LHCN-M2 (cell line): ENCODE results near the gene IQCE. TPM values are rescaled to one million over a fixed set of nuclear protein-coding genes. Genes with fewer than 3 reads are reported as not detected.

Experiments used
- DNase-seq: peaks from one replicate; pipeline ENCODE4 v3.0.0-alpha.2; 2012; ENCODE audit warnings: low read depth
- total RNA-seq: library from RNA; depleted of rRNA; stranded (reverse); fragments of >200 nt; gene quantifications from 2 replicates; pipeline ENCODE4 v1.2.3, GENCODE V29; 2014

IQCE gene
- total RNA-seq, 1 experiment from 2014 or later, result 15.3 TPM

DNA sequence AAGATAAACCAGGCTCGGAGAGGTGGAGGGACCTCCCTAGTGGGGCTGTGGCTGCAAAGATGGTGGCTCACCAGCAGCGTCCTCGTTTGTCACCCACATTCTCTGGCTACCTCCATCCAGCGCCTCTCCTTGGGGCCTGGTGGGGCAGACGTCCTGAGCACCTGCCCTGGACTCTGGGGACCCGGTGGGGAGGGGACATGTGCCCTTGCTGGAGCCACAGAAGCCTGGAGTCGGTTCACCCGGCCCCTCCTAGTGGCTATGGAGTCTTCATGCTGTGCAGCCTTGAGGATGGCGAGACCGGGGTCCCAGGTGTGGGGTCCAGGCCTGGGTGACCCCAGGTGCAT lies 87.5 kb downstream of the IQCE start:
- DNase-seq, result no peak

DNA sequence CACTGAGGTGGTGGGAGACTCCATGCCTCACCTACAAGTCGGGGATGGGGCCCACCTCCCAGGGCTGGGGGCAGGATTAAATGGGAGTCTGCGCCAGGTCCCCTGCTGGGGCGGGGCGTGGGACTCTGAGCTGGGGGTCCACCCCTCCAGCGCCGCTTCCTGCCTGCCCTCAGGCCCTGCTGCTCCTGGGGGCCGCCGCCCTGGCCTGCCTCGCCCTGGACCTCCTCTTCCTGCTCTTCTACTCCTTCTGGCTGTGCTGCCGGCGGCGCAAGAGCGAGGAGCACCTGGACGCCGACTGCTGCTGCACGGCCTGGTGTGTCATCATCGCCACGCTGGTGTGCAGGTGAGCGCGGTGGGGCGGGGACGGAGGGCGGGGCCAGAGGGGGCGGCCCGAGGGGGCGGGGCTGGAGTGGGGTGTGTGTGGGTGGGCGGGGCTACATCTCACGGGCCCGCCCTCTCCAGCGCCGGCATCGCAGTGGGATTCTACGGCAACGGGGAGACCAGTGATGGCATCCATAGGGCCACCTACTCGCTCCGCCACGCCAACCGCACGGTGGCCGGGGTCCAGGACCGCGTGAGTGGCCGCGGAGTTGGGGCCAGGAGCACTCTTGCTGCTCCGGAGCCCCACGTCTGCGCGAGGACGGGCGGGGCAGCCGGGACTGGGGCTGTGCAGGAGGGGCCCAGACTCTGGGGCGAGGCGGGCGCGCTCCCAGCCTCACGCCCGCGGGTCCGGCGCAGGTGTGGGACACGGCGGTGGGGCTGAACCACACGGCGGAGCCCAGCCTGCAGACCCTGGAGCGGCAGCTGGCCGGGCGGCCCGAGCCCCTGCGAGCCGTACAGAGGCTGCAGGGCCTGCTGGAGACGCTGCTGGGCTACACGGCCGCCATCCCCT lies 88.1 kb downstream of the IQCE start:
- no peak for DNase-seq

DNA sequence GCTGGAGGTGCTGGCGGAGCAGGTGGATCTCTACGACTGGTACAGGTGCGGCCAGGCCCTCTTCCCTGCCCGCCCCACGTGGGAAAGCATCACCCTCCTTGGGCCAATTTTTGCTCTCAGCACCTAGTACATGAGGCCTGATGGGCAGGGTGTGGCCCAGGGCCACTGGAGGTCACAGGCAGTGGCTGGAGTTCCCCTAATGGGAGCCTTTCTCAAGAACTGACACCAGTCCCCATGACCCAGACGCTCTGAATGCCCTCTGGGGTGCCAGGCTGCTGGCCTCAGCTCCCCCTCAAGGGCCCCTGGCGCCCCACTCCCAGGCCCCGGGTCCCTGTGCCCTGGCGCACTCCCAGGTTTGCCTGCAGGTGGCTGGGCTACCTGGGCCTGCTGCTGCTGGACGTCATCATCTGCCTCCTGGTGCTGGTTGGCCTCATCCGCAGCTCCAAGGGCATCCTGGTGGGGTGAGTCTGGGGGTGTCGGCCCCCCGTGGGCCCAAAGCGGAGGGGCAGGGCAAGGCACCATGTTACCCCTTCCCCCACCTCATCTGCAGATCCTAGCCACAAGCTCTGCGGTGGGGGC lies 88.9 kb downstream of the IQCE start:
- no peak for DNase-seq

DNA sequence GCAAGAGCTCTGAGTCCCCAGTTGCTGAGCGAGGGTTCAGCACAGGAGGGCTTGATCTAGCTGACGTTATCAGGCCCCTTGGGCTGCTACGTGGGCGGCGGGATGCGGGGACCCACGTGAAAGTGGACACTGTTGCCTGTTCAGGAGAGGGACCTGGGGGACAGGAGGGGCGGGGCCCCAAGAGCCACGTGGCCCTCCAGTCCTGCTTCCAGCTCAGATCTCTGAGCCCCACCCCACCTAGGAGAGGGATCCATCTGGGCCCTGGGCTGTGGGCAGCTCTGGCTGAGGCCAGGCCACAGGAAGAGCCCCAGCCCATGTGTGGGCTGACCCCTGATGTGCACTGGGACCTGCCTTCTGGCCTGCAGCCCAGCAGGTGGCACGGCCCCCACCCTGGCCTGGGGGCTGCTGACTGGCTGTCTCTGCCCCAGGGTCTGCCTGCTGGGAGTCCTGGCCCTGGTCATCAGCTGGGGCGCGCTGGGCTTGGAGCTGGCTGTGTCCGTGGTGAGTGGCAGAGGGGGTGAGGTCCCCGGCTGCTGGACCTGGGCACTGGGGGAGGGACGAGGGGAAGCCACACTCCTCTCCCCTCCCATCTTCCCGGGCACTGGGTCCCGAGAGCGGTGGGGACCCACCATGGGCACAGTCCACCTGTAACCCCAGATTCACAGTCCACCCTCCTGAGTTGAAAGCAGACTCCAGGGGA lies 90.5 kb downstream of the IQCE start:
- no peak for DNase-seq

DNA sequence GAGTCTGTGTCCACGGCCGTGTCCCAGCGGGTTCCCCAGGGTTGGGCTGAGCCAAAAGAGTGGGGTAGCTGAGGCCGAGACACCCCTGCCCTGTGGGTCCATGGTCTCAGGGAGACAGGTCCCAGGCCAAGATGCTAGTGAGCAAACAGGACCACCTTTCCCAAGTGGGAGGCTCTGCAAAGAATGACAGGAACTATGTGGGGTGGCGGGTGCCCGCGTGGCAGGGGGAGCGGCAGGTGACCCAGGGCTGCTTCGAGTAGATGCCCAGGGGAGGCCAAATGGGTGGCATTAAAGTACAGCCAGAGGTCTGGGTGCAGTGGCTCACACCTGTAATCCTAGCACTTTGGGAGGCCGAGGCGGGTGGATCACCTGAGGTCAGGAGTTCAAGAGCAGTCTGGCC lies 91.2 kb downstream of the IQCE start:
- no peak for DNase-seq

DNA sequence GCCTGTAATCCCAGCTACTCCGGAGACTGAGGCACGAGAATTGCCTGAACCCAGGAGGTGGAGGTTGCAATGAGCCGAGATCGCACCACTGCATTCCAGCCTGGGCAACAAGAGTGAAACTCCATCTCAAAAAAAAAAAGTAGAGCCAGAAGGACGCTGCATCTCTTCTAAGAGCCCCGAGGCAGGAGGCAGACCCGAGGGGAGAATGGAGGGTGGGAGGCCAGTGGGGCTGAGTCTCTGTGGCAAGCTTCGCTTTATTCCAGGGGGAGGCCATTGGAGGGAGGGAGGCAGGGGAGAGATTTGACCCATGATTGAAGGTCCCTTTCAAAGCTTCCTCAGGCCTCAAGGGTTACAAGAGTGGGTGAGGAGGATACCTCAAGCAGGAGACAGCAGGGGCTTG lies 91.7 kb downstream of the IQCE start:
- DNase-seq, result no peak

DNA sequence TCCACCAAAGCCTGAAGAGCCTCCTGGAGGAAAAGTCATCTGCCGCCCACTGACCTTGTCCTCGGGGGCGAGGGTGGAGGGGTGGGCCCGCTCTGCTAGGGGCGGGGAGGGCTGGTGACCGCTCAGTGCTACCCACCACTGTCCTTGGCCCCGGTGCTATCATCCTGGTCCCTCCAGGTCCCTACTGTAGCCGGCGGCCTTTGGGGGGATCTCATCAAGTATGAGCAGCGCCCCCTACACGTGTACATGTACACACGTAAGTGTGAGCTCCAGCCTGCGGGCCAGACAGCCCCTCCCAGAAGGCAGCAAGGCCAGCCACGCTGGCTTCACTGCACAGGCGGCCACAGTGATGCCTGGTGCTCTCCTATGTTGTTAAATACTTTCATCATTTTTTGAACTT lies 92.6 kb downstream of the IQCE start:
- no peak for DNase-seq

DNA sequence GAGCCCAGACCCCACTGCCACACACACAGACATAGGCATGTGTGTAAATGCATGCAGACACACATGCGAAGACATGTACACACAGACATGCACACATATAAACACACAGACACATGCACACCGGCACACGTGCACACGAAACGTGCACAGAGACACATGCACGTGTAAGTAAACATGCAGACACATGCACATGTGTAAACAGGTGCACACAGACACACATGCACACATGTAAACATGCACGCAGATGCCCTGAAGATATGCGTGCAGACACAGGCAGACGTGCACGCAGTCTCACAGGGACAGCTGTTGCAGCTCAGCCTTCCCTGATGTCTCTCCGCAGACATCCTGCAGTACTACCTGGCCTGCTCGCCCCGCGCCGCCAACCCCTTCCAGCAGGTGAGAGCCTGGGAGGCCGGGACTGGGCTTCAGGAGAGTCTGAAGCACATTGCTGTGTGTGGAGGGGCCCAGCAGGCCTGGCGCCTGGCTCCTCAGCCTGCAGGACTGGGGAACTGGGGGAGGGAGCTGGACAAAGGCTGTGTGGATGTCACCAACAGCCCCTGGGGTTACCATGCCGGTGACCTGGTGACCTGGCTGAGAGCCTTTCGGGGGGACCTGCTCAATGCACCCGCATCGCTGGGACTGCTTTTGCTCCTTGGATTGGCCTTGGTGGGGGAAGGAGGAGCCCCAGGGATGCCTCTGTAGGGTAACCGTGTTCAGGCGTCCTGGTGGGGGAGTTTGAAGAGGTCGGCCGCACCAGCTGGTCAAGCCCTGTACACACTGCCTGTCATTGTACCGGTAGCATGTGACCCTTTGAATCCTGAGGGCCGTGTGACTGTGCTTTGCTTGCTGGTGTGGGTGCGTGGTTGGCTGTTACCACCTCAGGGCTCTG lies 93.3 kb downstream of the IQCE start:
- DNase-seq, result no peak

DNA sequence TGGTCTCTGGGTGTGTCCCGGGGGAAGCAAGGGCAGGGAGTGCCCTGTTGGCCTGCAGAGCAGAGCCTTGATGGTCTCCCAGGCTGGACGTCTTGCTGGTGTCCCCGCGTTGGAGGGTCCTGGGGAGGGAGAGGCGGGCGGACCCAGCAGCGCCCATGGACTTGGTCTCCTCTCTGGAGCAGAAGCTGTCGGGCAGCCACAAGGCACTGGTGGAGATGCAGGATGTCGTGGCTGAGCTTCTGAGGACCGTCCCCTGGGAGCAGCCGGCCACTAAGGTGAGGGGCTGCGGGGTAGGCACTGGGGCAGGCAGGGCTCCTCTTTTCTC lies 93.9 kb downstream of the IQCE start:
- no peak for DNase-seq

DNA sequence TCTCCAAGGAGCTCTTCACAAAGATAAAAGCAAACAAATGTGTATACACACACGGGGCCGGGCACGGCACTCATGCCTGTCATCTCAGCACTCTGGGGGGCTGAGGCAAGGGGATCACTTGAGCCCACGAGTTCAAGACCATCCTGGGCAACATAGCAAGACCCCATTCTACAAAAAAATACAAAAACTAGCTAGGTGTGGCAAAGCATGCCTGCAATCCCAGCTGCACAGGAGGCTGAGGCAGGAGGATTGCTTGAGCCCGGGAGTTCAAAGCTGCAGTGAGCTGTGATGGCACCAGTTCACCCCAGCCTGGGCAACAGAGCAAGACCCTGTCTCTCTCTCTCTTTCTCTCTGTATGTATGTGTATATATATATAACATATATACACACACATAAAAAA lies 95.3 kb downstream of the IQCE start:
- DNase-seq, result no peak

DNA sequence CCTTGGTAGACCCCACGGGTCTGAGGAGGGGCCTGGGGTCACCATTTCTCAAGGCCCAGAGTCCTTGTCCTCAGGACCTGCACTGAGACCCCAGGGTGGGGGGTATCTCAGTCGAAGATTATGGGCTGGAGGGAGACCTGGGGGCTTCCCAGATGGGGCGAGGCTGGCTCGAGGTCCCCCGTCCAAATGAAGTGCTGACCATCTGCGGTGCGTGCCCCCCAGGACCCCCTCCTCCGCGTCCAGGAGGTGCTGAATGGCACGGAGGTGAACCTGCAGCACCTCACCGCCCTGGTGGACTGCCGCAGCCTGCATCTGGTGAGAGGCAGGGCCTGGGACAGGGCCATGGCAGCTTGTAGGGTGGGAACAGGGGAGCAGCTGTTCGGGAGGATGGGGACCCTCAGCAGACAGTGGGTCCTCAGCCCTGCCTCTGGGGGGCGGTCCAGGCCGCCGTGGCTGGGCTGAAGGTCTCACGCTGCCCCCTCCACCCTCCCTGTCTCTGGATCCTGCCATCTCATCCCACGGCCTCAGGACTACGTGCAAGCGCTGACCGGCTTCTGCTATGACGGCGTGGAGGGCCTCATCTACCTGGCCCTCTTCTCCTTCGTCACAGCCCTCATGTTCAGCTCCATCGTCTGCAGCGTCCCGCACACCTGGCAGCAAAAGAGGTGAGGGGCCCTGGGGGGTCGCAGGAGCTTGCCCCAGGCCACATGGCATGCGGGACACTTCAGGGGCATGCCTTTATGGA lies 97.3 kb downstream of the IQCE start:
- no peak for DNase-seq

DNA sequence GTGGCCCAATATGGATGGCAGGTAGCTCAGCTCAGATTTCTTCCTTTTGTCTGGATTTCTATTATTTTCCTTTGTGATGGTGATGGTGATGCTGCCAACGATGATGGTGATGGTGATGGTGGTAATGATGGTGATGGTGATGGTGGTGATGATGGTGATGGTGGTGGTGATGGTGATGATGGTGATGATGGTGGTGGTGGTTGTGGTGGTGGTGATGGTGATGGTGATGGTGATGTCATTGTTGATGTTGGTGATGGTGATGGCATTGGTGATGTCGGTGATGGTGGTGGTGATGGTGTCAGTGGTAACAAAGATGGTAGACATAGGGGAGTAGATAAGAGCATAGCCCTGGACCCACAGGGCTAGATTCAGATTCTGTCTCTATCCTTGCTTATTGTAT lies 98.4 kb downstream of the IQCE start:
- no peak for DNase-seq

DNA sequence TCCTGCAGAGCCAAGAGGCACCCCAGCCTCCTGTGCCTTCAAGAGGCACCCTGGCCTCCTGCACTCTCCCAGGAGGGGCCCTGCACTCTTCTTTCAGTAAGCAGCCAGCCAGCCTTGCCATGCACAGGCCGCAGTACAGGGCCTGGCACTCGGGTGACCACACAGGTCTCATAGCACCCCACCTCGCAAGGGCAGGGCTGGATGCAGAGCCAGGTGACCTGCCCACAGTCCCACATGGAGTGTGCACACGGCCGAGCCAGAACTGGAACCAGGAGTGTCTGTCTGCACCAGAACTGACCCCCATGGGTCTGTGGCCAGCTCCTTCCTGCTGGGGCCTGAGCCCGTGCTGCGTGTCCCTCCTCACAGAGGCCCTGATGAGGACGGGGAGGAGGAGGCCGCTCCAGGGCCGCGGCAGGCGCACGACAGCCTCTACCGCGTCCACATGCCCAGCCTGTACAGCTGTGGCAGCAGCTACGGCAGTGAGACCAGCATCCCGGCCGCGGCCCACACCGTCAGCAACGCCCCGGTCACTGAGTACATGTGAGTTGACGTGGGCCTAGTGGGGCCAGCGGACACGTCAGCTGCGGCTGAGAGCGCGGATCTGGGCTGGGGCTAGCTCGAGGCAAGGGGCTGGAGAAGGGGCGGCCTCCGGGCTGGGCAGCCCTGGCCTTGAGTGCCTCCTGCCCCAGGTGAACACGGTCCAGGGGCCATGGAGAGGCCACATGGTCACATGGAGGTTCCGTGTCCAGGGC lies 99.3 kb downstream of the IQCE start:
- DNase-seq, result no peak

DNA sequence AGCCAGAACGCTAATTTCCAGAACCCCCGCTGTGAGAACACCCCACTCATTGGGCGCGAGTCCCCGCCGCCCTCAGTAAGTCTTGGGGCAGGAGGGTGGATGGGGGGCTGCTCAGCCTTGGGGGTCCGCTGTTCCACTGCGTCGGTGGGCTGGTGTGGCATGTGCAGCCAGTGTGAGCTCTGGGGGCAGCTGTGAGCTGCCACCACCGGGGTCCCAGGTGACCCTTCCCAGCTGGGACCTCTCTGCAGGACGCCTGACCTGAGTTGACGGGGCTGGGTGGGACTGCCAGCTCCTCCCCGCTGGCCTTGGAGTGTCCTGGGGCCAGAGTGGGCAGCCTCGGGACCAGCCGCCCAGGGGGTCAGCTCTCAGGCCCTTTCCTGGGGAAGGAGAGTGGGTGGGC lies 100.2 kb downstream of the IQCE start:
- no peak for DNase-seq

DNA sequence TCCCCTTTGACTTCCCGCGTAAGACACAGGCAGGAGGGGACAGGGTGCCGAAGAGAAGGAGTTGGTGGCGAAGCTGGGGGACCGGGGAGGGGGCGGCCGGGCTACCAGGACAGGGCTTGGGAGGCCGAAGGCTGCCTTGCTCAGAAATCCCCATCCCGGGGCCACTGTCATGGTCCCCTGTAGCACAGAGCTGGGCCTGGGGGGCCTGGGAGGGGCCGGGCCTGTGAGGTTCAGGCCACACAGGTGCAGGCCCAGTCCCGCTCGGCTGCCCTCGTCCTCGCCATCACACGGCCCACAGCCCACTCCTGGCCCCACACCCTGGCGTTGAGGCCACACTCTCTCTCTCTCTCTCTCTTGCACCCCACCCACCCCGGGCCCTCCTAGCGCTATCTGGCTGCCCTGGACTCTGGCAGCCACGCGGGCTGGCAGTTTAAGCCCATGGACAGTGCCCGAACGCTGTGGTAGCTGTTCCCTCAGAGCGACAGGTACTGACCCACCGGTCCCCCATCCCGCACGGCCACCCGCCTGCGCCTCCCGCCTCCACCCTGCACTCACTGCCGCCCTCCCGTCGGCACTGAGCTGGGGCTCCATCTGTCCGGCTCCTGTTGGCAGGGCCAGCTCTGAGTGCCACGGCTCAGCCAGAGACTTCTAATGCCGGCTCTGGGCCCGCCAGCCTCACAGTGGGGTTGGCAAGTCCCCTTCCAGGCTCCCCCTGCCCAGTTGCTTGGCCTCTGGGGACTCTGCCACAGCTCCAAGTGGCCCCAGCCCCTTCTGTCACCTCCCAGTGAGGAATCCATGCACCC lies 101.0 kb downstream of the IQCE start:
- no peak for DNase-seq

DNA sequence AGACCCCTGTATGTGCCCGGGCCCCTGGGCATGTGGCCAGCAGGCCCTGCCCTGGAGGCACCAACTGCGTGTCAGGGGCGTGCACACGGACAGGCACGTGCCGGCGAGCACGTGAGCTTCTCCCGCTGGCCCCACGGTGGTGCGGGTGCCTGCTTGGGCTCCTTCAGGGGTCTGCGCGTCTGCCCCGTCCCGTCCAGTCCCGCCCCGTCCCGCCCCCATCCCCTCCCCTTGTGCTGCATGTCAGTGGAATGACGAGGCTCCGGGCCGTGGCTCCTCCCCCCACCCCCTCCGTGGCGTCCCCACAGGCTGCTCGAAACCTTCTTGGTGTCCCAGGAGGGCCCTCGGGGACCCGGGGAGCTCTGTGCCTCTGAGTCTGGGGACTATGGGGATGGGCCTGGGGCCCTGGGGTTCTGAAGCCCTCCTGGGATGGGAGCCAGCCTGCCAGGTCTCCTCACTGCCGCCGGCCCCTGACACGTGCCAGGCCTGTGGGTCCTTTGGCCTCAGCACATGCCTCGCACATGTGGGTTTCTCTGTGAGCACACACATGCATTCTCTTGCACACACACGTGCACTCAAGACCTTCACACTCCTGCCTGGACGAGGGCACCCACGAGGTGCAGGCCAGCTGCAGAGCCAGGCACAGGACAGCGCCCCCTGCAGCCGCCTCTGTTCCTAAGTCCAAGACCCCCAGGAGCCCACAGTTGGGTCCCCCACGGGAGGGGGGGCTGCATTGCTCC lies 101.7 kb downstream of the IQCE start:
- no peak for DNase-seq

DNA sequence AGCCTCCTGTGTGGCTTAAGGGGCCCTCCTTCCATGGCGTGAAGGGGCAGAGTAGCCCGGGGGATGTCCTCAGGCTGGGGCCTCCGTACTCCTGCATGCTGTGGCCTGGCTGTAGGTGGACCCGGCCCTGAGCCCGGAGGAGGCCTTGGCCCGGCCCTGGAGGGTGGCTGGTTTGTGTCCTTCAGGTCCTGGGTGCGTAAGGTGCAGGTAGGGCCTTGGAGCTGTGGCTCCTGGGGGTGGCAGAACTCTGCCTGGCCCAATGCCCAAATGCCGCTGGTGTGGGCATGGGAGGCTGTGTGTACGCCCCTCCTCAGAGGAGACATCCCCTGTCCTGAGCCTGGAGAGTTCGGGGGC lies 102.3 kb downstream of the IQCE start:
- DNase-seq, result no peak

DNA sequence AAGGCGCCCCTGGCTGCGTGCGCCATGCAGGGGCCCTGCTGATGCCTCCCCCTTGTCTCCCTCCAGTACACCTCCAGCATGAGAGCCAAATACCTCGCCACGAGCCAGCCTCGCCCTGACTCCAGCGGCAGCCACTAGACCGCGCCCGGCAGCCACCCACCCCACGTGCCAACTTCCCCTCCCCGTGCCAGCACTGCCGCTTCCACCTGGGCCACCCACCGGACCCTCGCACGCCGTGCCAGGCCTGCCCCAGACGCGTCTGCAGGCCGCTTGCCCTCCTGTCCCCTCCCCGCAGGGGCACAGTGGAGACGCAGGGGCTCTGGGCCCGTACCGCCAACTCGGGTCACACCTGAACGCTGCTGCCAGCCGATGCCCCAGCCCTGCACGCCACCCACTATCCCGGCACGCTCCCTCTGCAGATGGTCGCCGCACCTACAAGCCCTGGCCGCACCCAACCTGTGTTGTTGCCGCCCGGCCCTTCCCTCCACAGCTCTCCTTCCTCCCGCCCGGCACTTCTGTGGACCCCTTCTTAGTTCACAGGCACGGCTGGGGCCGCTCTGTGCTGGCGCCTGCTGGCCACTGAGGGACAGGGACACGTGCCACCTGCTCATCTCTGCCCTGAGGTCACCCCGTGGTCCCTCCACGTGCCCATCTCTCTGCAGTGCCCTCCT lies 103.0 kb downstream of the IQCE start:
- DNase-seq, result no peak
